ENCODE results near the gene ASPG. TPM values are rescaled to one million over a fixed set of nuclear protein-coding genes. Genes with fewer than 3 reads are reported as not detected.
A peak's percentile ranks its signal among the peaks of the same experiment; 100 is the strongest.

The ASPG gene
- total RNA-seq, 1 donor from 2014 or later, result 4.6 TPM

GRCh38 chr14:104132981-104133380 is 47.5 kb downstream of the ASPG start:
- no peak overlapping the region for H3K4me3 ChIP-seq
- peaks cover 53% of the 10 kb centered on the region for H3K27me3 ChIP-seq (ENCODE audit: low read depth)
- intact Hi-C loops (cut with DNase I), result no loop called here

GRCh38 chr14:104133496-104133895 is 48.0 kb downstream of the ASPG start:
- peaks cover 9% of the 10 kb centered on the region for H3K9me3 ChIP-seq
- intact Hi-C loops (cut with DNase I), result no loop called here
- no peak overlapping the region for H3K4me3 ChIP-seq
- ATAC-seq (no peak), DNase-seq (no peak)
- TF ChIP-seq, protein P1, sequence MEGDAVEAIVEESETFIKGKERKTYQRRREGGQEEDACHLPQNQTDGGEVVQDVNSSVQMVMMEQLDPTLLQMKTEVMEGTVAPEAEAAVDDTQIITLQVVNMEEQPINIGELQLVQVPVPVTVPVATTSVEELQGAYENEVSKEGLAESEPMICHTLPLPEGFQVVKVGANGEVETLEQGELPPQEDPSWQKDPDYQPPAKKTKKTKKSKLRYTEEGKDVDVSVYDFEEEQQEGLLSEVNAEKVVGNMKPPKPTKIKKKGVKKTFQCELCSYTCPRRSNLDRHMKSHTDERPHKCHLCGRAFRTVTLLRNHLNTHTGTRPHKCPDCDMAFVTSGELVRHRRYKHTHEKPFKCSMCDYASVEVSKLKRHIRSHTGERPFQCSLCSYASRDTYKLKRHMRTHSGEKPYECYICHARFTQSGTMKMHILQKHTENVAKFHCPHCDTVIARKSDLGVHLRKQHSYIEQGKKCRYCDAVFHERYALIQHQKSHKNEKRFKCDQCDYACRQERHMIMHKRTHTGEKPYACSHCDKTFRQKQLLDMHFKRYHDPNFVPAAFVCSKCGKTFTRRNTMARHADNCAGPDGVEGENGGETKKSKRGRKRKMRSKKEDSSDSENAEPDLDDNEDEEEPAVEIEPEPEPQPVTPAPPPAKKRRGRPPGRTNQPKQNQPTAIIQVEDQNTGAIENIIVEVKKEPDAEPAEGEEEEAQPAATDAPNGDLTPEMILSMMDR (IDR thresholded peaks at IDR 0.05), result no peak
- no peaks in the 10 kb centered on the region for H3K36me3 ChIP-seq
- no peak overlapping the region for H3K27ac ChIP-seq
- H3K27me3 ChIP-seq (ENCODE audit: low read depth), result peaks cover 57% of the 10 kb centered on the region
- peaks cover 29% of the 10 kb centered on the region for H3K4me1 ChIP-seq

More at GRCh38 chr14:104132981-104133380, 47.5 kb downstream of the ASPG start:
- Histone ChIP-seq H3K27ac (no peak overlapping the region), H3K9me3 (peaks cover 9% of the 10 kb centered on the region), H3K4me1 (peaks cover 26% of the 10 kb centered on the region), H3K36me3 (no peaks in the 10 kb centered on the region)
- peak; percentile 39 for DNase-seq
- no peak for ATAC-seq
- TF ChIP-seq, protein P1 (IDR thresholded peaks at IDR 0.05), result no peak

- no peak overlapping the region for H3K4me3 ChIP-seq
- DNase-seq (peak; percentile 35), ATAC-seq (no peak)
- H3K4me1 ChIP-seq, result peaks cover 29% of the 10 kb centered on the region
- intact Hi-C loops (cut with DNase I), result no loop called here
- peaks cover 64% of the 10 kb centered on the region for H3K27me3 ChIP-seq (ENCODE audit: low read depth)
- no peaks in the 10 kb centered on the region for H3K36me3 ChIP-seq
- H3K9me3 ChIP-seq, result peaks cover 8% of the 10 kb centered on the region
- TF ChIP-seq, protein P1 (IDR thresholded peaks at IDR 0.05), result no peak
- no peak overlapping the region for H3K27ac ChIP-seq
Observed at GRCh38 chr14:104134061-104134965, 48.8 kb downstream of the ASPG start.

GRCh38 chr14:104135121-104135903 is 49.8 kb downstream of the ASPG start:
- H3K27ac ChIP-seq, result no peak overlapping the region
- intact Hi-C loops (cut with DNase I), result no loop called here
- no peaks in the 10 kb centered on the region for H3K36me3 ChIP-seq
- H3K9me3 ChIP-seq, result no peaks in the 10 kb centered on the region
- TF ChIP-seq, protein P1 (IDR thresholded peaks at IDR 0.05), result no peak
- peaks cover 29% of the 10 kb centered on the region for H3K4me1 ChIP-seq
- DNase-seq (peak; percentile 42), ATAC-seq (no peak)
- no peak overlapping the region for H3K4me3 ChIP-seq
- H3K27me3 ChIP-seq (ENCODE audit: low read depth), result peaks cover 73% of the 10 kb centered on the region

DNA sequence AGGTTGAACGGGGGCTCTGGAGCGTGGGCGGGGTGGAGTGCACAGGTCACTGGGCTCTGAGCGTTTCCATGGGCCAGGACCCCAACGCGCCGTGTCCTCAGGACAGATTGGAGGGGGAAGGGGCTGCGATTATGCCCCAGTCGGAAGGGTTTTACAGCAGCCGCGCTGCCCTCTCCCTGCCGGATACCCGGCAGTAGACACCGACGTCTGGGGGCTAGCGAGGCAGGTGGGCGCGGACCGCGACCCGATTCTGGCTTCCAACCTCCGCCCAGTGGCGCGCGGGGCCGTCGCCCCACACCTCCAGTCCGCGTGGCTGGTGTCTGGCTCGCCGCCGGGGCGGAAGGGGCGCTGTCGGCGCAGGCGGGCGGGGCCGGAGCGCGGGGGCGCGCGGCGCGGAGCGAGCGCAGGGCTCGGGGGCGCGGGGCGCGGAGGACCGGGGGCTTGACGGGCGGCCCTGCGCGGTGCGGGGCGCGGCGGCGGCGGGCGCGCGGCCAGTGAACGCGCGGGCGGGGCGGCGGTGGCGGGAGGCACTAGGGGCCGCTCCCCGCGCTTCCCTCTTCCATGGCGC is 50.5 kb downstream of the ASPG start:
- no peak for ATAC-seq
- Histone ChIP-seq H3K27ac (no peak overlapping the region), H3K4me3 (peak overlapping the region; percentile 17), H3K36me3 (no peaks in the 10 kb centered on the region), H3K4me1 (peaks cover 29% of the 10 kb centered on the region), H3K9me3 (no peaks in the 10 kb centered on the region), H3K27me3 (ENCODE audit: low read depth) (peaks cover 73% of the 10 kb centered on the region)
- intact Hi-C loops (cut with DNase I), result no loop called here
- TF ChIP-seq, protein P1 (IDR thresholded peaks at IDR 0.05), result no peak
- DNase-seq, result peak; percentile 42

Data from lower lobe of right lung (tissue), 2 donors.